HG03066 (cell line): Measurements from ENCODE around the gene CORO2B.
"Not testable (repeated sequence)": the region's sequence is repeated elsewhere in the genome, so short reads cannot be mapped to it uniquely, and the experiment has no call there.

Source experiments
- ATAC-seq: cut with Tn5 transposase; IDR thresholded peaks from one replicate; pipeline ENCODE4 v1.9.1; 2021; ENCODE audit warnings: low read depth; ENCODE audit not compliant: unreplicated experiment

The CORO2B gene

GRCh38 chr15:68666120-68666811 lies 87.5 kb downstream of the CORO2B start:
- no peak for ATAC-seq

GRCh38 chr15:68666812-68667450 lies 88.1 kb downstream of the CORO2B start:
- no peak for ATAC-seq

- no peak for ATAC-seq
Measured at GRCh38 chr15:68667800-68668625, 89.2 kb downstream of the CORO2B start.

- ATAC-seq = no peak
Measured at GRCh38 chr15:68668926-68669600, 90.3 kb downstream of the CORO2B start.

- no peak for ATAC-seq
Measured at GRCh38 chr15:68672251-68672650, 93.5 kb downstream of the CORO2B start.

- ATAC-seq = no peak
Measured at GRCh38 chr15:68672781-68673205, 94.0 kb downstream of the CORO2B start.

- ATAC-seq = no peak
Measured at GRCh38 chr15:68674975-68675374, 96.2 kb downstream of the CORO2B start.

GRCh38 chr15:68676011-68676605 lies 97.3 kb downstream of the CORO2B start:
- no peak for ATAC-seq

- no peak for ATAC-seq
Measured at GRCh38 chr15:68676926-68677325, 98.1 kb downstream of the CORO2B start.

GRCh38 chr15:68677996-68678395 lies 99.2 kb downstream of the CORO2B start:
- ATAC-seq = no peak

- no peak for ATAC-seq
Measured at GRCh38 chr15:68678746-68679145, 100.0 kb downstream of the CORO2B start.

GRCh38 chr15:68679161-68679560 lies 100.4 kb downstream of the CORO2B start:
- ATAC-seq = no peak

- ATAC-seq = no peak
Measured at GRCh38 chr15:68679961-68680371, 101.2 kb downstream of the CORO2B start.

GRCh38 chr15:68680756-68681155 lies 102.0 kb downstream of the CORO2B start:
- not testable (repeated sequence) for ATAC-seq

GRCh38 chr15:68681836-68682235 lies 103.0 kb downstream of the CORO2B start:
- ATAC-seq = no peak

- ATAC-seq = no peak
Measured at GRCh38 chr15:68682330-68682729, 103.5 kb downstream of the CORO2B start.

- no peak for ATAC-seq
Measured at GRCh38 chr15:68683026-68683425, 104.2 kb downstream of the CORO2B start.

GRCh38 chr15:68683551-68683950 lies 104.8 kb downstream of the CORO2B start:
- ATAC-seq = no peak

GRCh38 chr15:68684476-68684875 lies 105.7 kb downstream of the CORO2B start:
- ATAC-seq = no peak

- no peak for ATAC-seq
Measured at GRCh38 chr15:68687136-68687735, 108.4 kb downstream of the CORO2B start.
